HepG2 (cell line): ENCODE results near the gene PROC. TPM values are rescaled to one million over a fixed set of nuclear protein-coding genes. Genes with fewer than 3 reads are reported as not detected.

Experiments used
- EHMT2 ChIP-seq: fragments of 200-600 bp; sonication (generic); IDR thresholded peaks from 2 replicates; pipeline ENCODE4 v1.7.0; 2017; ENCODE audit warnings: antibody characterized with exemption, low read depth, low read length, borderline replicate concordance
- FOXK1 ChIP-seq: sonication (generic); formaldehyde crosslinking; IDR thresholded peaks from 2 replicates; pipeline ENCODE4 v1.4.0; 2020; ENCODE audit warnings: low read depth, missing genetic modification reagents, borderline replicate concordance
- MYC ChIP-seq: sonication (generic); formaldehyde crosslinking; IDR thresholded peaks from 2 replicates; pipeline ENCODE4 v1.9.0; 2021; ENCODE audit warnings: missing genetic modification reagents, borderline replicate concordance
- SUZ12 ChIP-seq: fragments of 150-350 bp; IDR thresholded peaks from 2 replicates; pipeline ENCODE4 v1.6.1; 2014; ENCODE audit warnings: low read depth, low read length
- ZNF501 ChIP-seq: sonication (generic); formaldehyde crosslinking; IDR thresholded peaks from 2 replicates; pipeline ENCODE4 v1.5.1; 2020; ENCODE audit warnings: mild to moderate bottlenecking, moderate library complexity, missing genetic modification reagents
- ZNF558 ChIP-seq: sonication (generic); formaldehyde crosslinking; IDR thresholded peaks from 2 replicates; pipeline ENCODE4 v1.9.0; 2022; ENCODE audit warnings: mild to moderate bottlenecking, missing genetic modification reagents, borderline replicate concordance
- polyA plus RNA-seq, 8 experiments: library from polyadenylated mRNA; depleted of rRNA in 3 of 8; stranded (reverse) in 7 of 8; unstranded in 1 of 8; fragments of >200 nt; fragmentation: Illumina TruSeq in 4 of 8; extraction: Trizol in 4 of 8; gene quantifications; 2 replicates each; pipeline versions ENCODE4 v1.2.1 to v1.2.3, GENCODE V29; 2011 to 2016; ENCODE audit warnings: low read depth in 4 of 8, missing spikeins in 1 of 8, mixed read lengths in 1 of 8; ENCODE audit not compliant: insufficient read depth in 1 of 8
- total RNA-seq, 5 experiments: library from RNA; depleted of rRNA; stranded (reverse); fragments of >200 nt; fragmentation: Illumina TruSeq; extraction: Trizol; gene quantifications; 2 replicates each; pipeline ENCODE4 v1.2.3, GENCODE V29; 2016; ENCODE audit warnings: low read depth in 1 of 5
- TF ChIP-seq, protein P1 (sequence below), 2 experiments: fragments of 450-650 bp in 1 of 2; sonication (generic) in 1 of 2; formaldehyde crosslinking in 1 of 2; IDR thresholded peaks; 2 replicates each; pipeline versions ENCODE4 v1.6.1 to v1.8.0; 2016 to 2022; ENCODE audit warnings: antibody characterized with exemption in 1 of 2, mild to moderate bottlenecking in 1 of 2, missing genetic modification reagents in 1 of 2
- TF ChIP-seq, protein P2 (sequence below): IDR thresholded peaks from 2 replicates; pipeline ENCODE4 v1.6.1; 2016; ENCODE audit warnings: low read depth, missing genetic modification reagents, missing compliant biosample characterization
- TF ChIP-seq, protein P3 (sequence below): sonication (generic); formaldehyde crosslinking; IDR thresholded peaks from 2 replicates; pipeline ENCODE4 v1.4.0; 2020; ENCODE audit warnings: missing genetic modification reagents

Gene PROC
- total and polyA plus RNA-seq, 2 of the 13 experiments (the other 11 are each of a cell fraction or from before 2014, with no cell fraction given): 134 to 185 TPM

DNA sequence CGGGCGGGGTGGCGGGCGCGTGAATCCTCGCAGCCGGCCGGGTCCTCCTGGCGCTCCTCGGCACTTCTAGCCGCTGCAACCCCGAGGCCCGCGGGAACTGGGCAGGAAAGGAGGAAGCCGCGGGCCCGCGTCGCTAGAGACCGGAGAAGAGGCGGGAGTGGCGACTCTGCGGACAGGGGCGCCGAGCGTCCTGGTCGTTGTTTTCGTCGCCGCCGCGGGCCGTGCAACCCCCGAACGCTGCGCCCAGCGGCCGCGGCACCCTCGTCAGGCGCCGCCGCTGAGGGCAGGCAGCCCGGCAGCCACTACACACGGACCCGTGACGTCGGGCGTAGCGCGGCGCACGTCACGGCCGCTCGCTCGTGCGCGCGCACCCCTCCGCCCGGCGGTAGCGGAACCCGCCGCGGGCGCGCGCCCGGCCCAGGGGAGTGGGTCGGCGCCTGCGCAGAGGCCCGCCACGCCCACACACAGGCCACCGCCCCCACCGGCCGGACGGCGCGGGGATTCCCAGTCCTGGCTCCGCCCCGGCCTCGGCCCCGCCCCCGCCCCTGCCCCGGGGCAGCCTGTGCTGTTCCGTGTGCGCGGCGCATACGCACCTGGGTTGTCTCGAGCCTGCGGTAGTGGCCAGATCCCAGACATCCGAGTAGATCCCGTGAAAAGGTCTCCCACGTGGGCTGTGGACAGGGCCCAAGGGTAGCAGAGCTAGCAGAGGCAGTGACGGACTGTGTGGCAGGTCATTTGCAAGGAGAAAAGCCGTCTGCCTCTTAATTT lies 30.4 kb upstream of the PROC start, which contains the start of gene MAP3K2 (continued):
- TF ChIP-seq, protein P1, sequence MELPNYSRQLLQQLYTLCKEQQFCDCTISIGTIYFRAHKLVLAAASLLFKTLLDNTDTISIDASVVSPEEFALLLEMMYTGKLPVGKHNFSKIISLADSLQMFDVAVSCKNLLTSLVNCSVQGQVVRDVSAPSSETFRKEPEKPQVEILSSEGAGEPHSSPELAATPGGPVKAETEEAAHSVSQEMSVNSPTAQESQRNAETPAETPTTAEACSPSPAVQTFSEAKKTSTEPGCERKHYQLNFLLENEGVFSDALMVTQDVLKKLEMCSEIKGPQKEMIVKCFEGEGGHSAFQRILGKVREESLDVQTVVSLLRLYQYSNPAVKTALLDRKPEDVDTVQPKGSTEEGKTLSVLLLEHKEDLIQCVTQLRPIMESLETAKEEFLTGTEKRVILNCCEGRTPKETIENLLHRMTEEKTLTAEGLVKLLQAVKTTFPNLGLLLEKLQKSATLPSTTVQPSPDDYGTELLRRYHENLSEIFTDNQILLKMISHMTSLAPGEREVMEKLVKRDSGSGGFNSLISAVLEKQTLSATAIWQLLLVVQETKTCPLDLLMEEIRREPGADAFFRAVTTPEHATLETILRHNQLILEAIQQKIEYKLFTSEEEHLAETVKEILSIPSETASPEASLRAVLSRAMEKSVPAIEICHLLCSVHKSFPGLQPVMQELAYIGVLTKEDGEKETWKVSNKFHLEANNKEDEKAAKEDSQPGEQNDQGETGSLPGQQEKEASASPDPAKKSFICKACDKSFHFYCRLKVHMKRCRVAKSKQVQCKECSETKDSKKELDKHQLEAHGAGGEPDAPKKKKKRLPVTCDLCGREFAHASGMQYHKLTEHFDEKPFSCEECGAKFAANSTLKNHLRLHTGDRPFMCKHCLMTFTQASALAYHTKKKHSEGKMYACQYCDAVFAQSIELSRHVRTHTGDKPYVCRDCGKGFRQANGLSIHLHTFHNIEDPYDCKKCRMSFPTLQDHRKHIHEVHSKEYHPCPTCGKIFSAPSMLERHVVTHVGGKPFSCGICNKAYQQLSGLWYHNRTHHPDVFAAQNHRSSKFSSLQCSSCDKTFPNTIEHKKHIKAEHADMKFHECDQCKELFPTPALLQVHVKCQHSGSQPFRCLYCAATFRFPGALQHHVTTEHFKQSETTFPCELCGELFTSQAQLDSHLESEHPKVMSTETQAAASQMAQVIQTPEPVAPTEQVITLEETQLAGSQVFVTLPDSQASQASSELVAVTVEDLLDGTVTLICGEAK (IDR thresholded peaks at IDR 0.05): no peak
- TF ChIP-seq, protein P1 (CRISPR knock-in tag; IDR thresholded peaks at IDR 0.05): peak; percentile 68; the same call in 1 of the 2 replicates
- TF ChIP-seq ZNF501: 0 out of 2 replicates have a peak, but pooled peaks have one; percentile 19
- TF ChIP-seq, protein P2, sequence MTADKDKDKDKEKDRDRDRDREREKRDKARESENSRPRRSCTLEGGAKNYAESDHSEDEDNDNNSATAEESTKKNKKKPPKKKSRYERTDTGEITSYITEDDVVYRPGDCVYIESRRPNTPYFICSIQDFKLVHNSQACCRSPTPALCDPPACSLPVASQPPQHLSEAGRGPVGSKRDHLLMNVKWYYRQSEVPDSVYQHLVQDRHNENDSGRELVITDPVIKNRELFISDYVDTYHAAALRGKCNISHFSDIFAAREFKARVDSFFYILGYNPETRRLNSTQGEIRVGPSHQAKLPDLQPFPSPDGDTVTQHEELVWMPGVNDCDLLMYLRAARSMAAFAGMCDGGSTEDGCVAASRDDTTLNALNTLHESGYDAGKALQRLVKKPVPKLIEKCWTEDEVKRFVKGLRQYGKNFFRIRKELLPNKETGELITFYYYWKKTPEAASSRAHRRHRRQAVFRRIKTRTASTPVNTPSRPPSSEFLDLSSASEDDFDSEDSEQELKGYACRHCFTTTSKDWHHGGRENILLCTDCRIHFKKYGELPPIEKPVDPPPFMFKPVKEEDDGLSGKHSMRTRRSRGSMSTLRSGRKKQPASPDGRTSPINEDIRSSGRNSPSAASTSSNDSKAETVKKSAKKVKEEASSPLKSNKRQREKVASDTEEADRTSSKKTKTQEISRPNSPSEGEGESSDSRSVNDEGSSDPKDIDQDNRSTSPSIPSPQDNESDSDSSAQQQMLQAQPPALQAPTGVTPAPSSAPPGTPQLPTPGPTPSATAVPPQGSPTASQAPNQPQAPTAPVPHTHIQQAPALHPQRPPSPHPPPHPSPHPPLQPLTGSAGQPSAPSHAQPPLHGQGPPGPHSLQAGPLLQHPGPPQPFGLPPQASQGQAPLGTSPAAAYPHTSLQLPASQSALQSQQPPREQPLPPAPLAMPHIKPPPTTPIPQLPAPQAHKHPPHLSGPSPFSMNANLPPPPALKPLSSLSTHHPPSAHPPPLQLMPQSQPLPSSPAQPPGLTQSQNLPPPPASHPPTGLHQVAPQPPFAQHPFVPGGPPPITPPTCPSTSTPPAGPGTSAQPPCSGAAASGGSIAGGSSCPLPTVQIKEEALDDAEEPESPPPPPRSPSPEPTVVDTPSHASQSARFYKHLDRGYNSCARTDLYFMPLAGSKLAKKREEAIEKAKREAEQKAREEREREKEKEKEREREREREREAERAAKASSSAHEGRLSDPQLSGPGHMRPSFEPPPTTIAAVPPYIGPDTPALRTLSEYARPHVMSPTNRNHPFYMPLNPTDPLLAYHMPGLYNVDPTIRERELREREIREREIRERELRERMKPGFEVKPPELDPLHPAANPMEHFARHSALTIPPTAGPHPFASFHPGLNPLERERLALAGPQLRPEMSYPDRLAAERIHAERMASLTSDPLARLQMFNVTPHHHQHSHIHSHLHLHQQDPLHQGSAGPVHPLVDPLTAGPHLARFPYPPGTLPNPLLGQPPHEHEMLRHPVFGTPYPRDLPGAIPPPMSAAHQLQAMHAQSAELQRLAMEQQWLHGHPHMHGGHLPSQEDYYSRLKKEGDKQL (CRISPR knock-in tag): no peak; the same call in 1 of the 2 replicates
- TF ChIP-seq MYC (CRISPR knock-in tag): peak; percentile 74; the same call in 1 of the 2 replicates
- no peak for TF ChIP-seq SUZ12
- TF ChIP-seq ZNF558 (CRISPR knock-in tag): no peak
- no peak for TF ChIP-seq EHMT2
- TF ChIP-seq, protein P3, sequence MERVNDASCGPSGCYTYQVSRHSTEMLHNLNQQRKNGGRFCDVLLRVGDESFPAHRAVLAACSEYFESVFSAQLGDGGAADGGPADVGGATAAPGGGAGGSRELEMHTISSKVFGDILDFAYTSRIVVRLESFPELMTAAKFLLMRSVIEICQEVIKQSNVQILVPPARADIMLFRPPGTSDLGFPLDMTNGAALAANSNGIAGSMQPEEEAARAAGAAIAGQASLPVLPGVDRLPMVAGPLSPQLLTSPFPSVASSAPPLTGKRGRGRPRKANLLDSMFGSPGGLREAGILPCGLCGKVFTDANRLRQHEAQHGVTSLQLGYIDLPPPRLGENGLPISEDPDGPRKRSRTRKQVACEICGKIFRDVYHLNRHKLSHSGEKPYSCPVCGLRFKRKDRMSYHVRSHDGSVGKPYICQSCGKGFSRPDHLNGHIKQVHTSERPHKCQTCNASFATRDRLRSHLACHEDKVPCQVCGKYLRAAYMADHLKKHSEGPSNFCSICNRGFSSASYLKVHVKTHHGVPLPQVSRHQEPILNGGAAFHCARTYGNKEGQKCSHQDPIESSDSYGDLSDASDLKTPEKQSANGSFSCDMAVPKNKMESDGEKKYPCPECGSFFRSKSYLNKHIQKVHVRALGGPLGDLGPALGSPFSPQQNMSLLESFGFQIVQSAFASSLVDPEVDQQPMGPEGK (CRISPR knock-in tag): peak; percentile 46; the same call in 1 of the 2 replicates
- TF ChIP-seq FOXK1 (CRISPR knock-in tag): no peak
